CD4-positive, alpha-beta T cell treated with Interleukin-4 for 1 hour (primary cell): ENCODE measurements around the gene RPS6KL1.

Experiments
- DNase-seq, 2 donors: peaks; one replicate each; pipeline ENCODE4 v3.0.0-alpha.2; 2020 to 2022

The RPS6KL1 gene

GRCh38 chr14:74922752-74923401 lies at the start of gene RPS6KL1:
TSS of gene RPS6KL1 (minus strand) at chr14:74923260. CDS start at chr14:74921541, 1,719 bp downstream.
- peak; percentile 71 to 75 for DNase-seq

DNA sequence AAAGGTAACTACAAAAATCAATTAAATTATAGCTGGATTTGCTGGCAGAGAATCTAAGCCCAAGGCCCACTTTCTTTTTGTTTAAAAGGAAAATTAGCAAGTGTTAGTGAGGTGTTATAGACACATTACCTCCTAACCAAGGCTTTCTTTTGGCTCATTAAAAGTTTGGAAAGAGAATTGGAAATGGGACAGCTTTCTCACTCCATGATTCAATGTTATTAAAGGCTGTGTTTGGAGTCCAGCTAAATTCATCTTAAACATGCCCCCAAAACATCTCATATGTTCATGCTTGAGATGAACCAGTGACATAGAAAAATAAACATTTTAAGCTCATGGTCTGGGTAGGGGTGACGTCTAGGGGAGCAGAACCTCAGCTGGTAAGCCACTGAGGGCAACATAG lies 45.8 kb upstream of the RPS6KL1 start:
- no peak for DNase-seq

DNA sequence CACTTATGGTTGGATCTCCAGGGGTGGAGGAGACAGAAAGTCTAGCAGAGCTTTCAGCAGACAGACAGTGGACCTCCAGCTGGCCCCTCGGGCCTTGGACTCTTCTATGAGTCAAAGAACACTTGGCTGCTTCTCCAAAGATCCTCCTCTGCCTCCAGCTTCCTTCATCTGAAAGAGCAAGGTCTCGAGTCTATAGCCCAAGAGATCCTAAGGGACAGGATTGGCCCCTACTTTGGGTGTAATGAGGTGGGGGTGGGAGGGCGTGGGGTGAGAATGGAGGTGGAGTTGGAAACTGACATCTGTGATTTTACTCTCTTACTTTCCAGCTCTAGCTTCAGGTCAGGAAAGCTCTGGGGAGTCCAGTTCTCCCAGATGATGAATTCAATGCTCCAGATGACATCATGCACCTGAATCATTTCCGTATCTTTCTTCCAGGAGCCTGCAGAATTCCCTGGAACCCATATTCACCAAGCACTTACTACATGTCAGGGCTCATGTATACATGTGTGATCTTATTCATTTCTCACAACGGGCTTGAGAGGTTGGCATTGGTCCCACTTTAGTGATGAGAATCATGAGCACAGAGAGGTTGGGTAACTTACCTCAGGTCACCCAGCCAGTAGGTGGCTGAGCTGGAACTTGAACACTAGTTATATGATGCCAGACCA lies 42.6 kb upstream of the RPS6KL1 start:
- DNase-seq = no peak

- DNase-seq = no peak
Measured at GRCh38 chr14:74964787-74965485, 41.9 kb upstream of the RPS6KL1 start.

GRCh38 chr14:74963705-74964271 lies 40.7 kb upstream of the RPS6KL1 start:
- DNase-seq = no peak

GRCh38 chr14:74963178-74963704 lies 40.2 kb upstream of the RPS6KL1 start:
- DNase-seq = no peak

GRCh38 chr14:74962493-74962892 lies 39.4 kb upstream of the RPS6KL1 start:
- DNase-seq = peak in 1 of 2 donors; percentile 50

DNA sequence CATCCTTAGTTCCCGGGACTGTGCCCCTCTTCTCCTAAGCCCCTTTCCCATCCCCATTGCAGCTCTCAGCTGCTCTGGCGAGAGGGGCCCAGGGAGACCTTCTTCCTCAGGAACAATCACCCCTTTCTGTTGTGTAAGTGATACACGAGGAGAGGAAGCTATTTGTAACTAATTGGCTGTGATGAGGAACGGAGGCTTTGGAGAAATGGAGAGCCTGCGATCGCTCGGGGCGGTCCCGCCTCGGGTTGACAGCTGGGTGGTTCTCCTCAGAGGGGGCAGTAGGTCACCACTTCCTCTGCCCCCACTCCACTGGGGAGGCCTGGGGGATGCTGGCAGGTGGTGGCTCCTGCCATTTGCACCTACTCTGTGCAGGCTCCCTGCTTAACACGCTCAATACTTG lies 39.0 kb upstream of the RPS6KL1 start:
- DNase-seq = no peak

DNA sequence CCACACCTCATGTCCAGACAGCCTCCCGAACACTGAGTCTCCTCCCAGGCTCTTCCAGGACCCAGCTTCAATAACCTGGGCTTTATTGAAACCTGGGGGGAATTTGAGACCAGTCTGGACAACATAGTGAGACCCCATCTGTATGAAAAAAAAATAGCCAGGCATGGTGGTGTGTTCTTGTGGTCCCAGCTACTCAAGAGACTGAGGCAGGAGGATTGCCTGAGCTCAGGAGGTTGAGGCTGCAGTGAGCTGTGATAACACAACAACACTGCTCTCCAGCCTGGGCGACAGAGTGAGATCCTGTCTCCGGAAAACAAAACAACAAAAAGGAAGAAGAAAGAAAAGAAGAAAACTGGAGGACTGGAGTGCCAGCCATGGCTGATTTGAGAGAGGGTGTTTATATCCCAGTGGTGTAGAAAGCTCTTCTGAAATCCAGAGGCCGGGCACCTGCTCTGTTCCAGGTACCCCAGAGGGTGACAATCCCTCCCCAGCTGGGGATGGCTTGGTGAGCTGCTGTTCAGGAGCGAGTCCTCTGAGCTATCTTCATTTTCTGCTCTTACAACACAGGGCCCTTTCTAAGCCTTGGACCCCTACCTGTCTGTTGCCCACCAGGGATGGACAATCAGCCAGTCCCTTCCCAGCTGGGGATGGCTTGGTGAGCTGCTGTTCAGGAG lies 38.3 kb upstream of the RPS6KL1 start:
- no peak for DNase-seq

DNA sequence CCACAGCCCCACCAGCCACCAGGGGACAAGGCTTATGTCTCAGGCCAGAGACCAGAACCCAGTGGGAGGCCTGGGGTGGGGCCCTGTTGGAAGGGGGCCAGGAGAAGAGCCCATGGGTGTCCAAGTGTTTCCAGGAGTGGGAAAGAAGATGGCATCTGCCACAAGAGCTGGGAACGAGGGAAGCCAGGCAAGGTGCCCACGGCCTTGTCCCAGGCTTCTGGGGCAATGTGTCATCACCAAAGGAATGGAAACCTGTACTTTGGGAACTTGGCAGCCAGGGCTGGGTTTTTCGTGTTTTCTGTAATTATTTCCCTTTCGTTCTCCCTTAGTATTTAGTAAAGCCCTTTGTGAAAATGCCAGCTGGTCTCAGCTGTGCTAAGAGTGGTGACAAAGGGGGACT lies 37.7 kb upstream of the RPS6KL1 start:
- no peak for DNase-seq

- DNase-seq = no peak
Measured at GRCh38 chr14:74959596-74960180, 36.6 kb upstream of the RPS6KL1 start.

DNA sequence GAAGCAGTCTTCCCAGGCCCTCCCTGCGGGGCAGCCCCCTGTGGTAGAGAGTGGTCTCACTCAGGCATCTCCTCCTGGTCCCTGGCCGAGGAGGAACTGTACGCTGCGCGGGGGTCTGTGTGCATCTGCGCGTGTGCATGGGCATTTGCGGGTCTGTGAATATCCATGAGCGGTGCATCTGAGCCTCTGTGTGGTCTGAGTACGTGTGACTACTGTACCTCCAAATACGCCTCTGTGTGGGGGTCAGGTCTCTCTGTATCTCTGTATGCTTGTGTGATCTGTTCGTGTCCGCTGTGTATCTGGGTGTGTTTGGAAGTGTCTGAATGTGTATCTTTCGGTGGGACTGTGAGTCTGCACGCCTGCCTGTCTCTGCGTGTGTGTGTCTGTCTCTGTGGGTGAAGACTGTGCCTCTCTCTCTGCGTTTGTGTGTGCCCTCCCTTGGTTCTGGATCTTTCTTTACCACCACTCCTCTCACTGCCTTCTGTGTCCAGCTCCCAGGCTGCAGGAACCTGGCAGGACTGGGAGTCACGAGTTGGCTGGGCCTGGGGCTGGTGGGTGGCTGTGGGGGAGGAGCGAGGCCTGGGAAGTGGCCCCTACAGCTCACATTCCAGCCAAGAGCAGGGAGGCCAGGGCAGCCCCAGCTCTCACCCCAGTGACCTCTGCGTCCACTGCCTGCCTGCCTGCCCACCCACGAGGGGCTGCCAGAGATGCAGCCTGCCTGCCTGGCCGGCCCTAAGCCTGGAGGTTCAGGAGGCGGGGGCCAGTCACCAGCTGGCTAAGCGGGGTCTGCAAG lies 33.4 kb upstream of the RPS6KL1 start:
- no peak for DNase-seq

DNA sequence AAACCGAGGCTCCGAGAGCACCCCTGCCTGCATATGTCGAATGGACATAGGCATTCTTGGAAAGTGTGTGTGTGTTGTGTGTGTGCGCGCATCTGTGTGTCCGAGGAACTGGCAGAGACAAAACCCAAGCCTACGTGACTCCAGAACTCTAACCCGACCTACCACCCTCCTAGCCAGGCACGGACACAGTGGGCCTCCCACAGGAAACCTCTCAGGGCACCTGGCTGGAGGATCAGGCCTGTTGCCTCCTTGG lies 32.9 kb upstream of the RPS6KL1 start:
- DNase-seq = no peak

DNA sequence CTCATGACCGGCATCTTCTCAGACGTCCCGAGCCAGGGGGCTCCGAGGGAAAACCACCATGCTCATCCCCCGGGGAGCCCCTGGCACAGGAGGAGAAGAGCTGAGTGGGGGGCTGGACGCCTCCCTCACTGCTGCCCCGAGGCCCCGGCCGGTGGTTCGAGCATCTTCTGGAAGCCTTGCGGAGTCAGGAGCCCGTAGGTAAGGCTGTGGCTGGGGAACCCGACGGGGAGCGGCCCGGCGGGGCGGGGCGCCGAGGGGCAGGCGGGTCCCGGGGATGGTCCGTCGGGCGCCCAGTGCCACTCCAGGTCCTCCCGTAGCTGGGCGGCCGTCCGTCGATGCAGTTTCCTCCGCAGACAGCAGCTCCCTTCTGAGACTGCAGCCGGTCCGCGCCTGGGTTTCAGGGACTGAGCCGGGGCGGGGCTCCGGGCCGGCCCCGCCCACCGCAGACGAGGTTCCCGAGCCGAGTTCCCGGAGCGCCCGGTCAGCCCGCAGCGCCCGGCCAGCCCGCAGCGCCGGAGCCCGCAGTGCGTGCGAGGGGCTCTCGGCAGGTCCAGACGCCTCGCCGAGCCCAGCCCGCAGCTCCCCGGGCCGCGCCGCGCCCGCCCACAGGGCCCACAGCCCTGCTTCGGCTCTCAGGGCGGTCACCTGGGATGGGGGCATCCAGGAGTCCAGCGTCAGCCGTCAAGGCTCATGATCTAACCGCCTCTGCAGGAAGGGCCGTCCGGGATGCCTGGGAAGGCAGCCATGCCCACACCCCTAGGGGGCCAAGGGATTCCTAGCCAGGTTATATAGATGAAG lies 32.4 kb upstream of the RPS6KL1 start, which contains the start of gene PGF:
TSS of gene PGF (minus strand) at position 369 of the 798 bp plus-strand sequence. CDS start at position 14, 355 bp downstream.
- DNase-seq = peak; percentile 33 to 46

DNA sequence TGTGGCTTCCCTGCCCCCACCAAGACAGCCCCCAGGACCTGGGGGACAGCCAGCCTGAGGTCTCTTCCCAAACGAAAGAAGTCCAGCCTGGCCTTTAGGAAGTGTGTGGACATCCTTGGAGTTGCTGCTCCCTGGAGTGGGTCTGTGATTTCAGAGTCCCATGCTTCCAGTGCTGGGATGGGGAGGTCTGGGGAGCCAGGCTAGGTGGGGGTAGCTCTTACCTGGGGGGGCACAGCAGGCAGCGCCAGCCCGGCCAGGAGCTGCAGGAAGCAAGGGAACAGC lies 31.8 kb upstream of the RPS6KL1 start:
- DNase-seq = no peak

DNA sequence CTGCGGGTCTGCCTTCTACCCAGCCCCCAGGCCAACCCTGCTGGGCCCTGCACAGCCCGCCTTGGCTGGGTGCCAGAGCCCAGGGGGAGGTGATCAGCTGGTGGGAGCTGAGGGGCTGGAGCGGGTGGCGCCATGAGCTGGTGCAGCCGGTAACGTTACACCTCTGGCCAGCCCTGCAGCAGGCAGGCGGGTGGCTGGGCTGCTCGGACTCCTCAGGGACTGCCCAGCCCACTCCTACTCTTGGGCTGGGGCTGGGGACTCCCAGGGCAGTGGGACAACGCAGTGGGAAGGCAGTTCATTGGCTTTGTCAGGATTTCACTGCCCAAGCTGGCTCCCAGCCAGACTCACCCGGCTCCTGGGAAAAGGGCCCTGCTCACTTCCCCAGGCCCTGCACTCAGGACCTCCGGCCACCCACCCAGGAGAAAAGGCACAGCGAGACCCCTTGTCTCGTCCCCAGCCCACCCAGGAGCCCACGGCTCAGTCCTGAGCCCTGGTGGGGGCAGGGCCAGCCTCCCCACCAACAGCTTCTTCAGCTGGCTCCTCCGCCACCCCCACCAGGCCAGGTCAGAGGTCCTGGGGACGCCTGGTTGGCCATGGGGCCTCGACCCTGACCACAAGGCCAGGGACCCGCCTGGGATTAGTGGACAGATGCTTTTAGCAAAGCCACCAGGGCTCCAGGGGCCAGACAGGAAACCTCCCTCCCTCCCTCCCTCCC lies 31.3 kb upstream of the RPS6KL1 start:
- DNase-seq = no peak

GRCh38 chr14:74953686-74954085 lies 30.6 kb upstream of the RPS6KL1 start:
- DNase-seq = no peak

DNA sequence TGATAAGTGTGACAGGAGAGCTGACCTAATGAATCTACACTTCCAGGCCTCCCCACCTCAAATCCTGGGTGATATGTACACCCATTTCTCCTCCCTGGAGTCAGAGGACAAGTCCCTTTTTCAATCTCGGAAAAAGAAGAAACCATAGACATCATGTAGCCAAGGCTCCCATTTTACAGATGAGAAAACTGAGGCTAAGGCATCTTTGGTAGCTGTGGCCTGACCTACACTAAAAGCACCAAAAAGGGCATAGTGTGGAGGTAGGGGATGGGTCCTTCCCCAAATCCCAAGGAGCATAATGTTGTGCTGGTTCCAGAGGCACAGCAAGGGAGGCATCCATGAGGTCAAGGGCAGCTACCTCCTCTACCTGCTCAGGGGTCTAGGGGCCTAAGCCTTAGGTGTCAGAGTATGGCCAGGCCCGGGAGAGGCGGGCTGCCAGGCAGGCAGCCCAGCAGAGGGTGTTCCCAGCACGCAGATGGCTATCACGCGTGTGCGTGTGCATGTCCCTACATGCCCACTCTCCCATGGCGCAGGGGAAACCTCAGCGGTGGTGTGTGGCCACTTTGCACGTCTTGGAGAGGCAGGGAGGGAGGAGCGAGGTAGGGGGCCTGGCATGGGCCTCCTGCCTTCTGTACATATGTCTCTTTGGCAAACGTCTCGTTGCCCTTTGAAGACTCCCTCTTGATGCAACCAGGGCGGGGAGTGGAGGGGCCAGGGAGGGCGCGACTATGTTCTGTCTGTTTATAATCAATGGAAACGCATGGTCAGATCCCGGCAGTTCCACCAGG lies 29.8 kb upstream of the RPS6KL1 start:
- no peak for DNase-seq

DNA sequence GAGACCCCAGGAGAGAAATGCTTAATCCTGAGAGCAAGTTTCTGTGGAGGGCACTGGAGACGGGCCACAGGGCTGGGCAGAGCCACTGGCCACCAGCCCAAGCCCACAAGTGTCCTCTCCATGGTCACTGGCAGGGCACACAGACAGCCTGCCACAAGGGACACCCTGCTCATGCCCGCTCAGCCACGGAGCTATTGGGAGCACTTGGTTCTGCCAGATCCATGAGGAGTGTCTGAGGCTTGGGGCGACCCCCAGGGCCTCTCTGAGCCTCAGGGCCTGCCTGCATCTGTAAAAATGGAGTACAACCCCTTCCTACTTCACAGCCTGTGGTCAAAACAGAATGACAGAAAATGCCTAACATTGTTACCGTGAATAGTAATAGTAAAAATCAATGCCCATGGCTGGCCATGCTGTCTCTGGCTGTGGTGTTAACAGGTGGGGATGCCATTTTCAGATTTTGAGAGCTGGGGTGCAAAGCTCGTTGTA lies 29.2 kb upstream of the RPS6KL1 start:
- no peak for DNase-seq
